GM20431 (cell line): ENCODE data around the gene ETS1.

ENCODE experiments used
- in situ Hi-C: fragments of 300-500 bp; cut with MseI, MboI; formaldehyde crosslinking; loops from one replicate; pipeline ENCODE4 v1.15.0; 2020; ENCODE audit warnings: low sequenced_read_pairs; ENCODE audit not compliant: unreplicated experiment

Gene ETS1

DNA sequence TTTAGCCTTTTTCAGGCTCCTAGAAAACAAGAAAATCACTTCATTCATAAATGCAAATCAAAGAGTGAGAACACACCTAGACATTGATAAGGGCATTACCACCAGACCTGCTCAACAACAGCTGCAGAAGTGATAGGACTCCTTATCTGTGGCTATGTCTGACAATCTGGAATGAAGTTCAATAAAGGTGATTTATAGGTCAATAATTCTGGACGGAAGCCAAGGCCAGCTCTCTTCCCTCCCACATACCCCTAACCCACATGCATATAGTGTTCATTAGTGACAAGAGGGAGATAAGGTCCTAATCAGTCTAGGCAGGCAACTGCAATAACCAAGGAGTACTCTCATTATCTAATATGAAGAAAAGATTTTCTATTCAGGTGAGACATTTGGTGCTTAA, 111.3 kb downstream of the ETS1 start:
- in situ Hi-C loops, result no loop called here

GRCh38 chr11:128474036-128474874, 113.1 kb downstream of the ETS1 start:
- in situ Hi-C loops, result no loop called here

- in situ Hi-C loops, result no loop called here
Measured at GRCh38 chr11:128473636-128474035, 113.7 kb downstream of the ETS1 start.

GRCh38 chr11:128472128-128473089, 114.9 kb downstream of the ETS1 start:
- in situ Hi-C loops, result no loop called here

DNA sequence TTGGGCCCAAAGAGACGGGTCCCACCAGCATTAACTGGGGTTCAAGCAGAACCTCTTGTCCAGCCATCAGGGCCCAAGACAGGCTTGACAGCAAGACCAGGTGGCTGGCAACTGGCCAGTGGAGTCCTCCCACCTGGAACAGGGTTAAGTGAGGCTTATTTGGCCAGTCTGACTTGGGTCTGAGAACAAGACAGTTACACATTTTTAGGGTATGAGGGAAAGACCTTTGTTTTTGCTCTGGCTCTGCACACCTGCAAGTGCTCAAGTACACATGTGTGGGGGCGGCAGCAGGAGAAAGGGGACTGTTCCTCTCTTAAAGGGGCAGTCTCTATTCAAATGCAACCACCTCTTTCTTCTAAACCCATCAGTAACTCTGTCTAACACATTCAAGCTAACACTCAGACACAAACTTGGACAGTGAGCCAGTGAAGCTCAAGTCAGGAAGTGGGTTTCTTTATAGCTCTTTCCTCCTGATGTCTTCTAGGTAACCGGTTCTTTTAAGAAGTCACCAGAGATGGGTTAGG, 116.2 kb downstream of the ETS1 start:
- in situ Hi-C loops, result no loop called here

DNA sequence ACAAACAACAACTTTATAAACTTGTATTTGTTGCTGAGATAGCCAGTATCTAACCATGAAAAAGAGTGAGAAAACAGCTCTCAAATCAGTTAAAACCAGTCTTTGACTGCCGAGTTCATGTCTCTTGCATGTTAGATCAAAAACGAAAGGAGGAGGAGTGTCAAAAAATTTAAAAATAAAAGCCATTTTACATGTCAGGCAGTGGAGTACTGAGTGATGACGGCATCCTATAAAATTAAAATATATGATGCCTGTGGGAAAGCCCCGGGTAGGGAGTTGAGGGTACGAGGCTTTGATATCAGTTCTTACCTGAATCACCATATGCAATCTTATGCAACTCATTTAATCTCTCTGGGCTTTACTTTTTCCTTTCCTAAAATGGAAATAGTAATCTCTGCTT, 117.3 kb downstream of the ETS1 start:
- in situ Hi-C loops, result no loop called here

- in situ Hi-C loops, result no loop called here
Measured at GRCh38 chr11:128469220-128469619, 118.1 kb downstream of the ETS1 start.

GRCh38 chr11:128468111-128468510, 119.2 kb downstream of the ETS1 start:
- in situ Hi-C loops, result no loop called here

GRCh38 chr11:128467610-128468041, 119.7 kb downstream of the ETS1 start:
- in situ Hi-C loops, result no loop called here

GRCh38 chr11:128467041-128467440, 120.3 kb downstream of the ETS1 start:
- in situ Hi-C loops, result no loop called here

DNA sequence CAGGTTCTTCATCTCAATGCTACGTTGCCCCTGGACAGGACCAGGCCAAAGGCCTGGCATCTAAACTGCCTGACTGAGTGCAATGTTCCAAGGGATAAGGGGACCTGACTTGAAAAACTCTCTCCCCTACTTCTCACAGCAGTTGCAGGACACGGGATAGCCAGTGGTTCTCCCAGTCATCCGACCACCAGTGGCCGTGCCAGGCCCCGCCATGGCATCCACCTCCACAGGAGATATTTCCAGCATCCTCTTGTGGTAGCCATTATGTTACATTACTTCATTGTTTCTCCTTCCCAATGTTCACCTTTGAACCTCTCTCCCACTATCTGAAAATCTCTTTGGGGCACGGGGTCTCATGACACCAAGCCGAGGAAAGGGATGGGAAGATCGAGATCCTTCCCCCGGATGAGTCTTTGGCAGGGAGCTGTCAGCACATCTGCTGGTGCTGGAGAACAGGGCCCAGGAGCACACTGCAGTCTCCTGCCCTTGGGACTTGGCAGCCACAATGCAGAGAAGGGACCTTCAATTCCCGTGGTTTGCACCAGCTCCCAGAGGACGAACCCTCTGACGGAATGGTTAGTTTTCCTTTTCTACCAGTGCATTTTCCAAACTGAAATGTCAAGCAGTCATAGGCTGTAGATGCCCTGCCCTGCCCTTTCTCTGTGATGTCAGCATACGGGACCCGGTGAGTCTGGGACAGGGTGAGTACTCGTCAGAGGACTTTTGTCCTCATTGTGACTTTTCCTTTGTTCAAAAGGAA, 121.2 kb downstream of the ETS1 start:
- in situ Hi-C loops, result no loop called here

DNA sequence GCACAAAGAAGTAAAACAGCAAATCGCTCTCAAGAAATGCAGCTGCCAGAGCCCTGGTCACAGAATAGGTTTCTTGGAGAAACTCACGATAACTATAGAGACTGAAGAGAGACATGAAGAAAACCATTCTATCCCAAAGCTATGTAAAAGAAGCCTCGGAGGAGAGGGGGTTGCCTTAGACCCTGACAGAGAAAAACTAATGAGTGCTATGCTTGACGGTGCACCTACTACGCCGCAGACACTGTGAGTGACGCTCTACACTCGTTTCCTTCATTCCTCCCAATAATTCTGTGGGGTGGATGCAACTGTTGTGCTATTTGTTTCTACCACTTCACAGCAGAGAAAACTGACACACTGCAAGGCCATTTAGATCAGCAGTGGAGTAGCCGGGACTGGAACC, 121.8 kb downstream of the ETS1 start:
- in situ Hi-C loops, result no loop called here

DNA sequence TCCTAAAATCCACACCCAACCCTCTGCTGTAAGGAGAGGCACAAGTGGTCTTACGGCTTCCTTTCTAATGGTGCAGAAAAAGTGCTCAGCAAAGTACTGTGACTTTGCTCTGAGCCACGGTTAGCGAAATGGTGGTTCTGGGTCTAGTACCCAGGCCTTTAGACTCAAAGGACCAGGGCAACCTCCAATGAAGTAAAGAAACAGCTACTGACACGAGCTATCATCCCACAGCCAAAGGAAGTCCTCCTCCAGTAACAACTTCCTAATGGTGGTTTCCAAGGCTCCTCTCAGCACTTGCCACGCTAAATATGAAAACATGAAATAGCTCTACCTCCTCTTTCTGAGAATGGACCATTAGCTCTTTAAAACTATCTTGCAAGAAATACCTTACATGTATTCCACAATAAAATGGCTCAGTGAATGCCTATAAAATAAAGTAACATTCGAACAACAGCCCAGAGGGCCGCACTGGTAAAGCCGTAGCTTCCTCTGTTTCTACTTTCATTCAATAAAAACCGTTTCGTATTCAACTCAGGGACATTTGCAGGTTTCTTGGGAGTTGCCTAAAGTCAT, 122.4 kb downstream of the ETS1 start:
- in situ Hi-C loops, result no loop called here

- in situ Hi-C loops, result no loop called here
Measured at GRCh38 chr11:128463979-128464378, 123.4 kb downstream of the ETS1 start.

- in situ Hi-C loops, result no loop called here
Measured at GRCh38 chr11:128463371-128463829, 124.0 kb downstream of the ETS1 start.

- in situ Hi-C loops, result no loop called here
Measured at GRCh38 chr11:128462922-128463321, 124.4 kb downstream of the ETS1 start.

DNA sequence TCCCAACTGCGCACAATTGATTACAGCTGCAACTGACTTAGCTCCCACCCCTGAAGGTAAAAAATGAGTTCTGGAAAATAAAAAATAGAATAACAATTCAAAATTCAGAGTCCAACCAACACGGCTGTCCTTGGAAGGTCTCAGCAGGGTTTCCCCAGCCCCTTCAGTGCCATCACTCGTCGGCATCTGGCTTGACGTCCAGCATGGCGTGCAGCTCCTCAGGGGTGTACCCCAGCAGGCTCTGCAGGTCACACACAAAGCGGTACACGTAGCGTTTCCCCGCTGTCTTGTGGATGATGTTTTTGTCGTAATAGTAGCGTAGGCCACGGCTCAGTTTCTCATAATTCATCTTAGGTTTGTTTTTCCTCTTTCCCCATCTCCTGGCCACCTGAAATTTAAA, 125.2 kb downstream of the ETS1 start:
- in situ Hi-C loops, result no loop called here

DNA sequence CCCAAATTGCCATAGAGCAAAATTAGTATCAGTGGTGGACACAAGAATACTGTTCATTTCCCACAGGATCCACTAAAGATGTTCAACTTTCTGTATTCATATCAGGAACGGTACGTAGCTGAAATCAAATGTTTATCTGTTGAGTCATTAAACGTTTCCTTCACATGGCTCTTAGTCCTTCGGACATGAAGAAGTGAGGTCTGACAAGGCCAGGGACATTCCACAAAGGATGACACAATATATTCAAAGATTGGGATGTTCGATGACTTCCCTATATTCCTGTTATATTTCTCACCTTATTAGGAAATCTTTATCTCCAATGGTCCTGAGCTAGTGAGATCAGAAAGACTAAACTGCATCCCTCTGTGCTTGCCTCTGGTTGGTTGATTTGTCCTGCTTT, 129.0 kb downstream of the ETS1 start:
- in situ Hi-C loops, result no loop called here

DNA sequence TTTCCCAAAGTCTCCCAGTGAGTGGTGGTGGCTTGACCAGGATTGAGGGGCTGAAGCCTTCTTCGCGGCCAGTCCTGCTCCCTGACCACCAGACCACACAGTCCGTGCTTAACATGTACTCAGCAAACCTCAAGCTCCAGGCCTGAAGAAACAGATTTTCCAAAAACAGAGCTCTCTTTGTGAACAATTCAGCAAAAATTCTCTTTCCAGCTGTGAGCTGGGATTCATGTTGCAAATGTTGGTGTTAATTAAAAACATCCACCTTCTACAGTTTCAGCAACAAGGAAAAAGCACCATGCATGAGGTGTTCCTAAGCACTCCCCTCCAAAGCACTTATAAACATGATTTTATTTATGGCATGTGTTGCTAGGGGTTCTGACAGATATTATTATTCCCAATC, 129.5 kb downstream of the ETS1 start:
- in situ Hi-C loops, result no loop called here
